ENCODE measurements around the gene UMODL1. TPM values are rescaled to one million over a fixed set of nuclear protein-coding genes. Genes with fewer than 3 reads are reported as not detected.

Gene UMODL1
- total and polyA plus RNA-seq, 12 donors = 0.10 to 0.79 (median 0.17) TPM; not detected in 9

DNA sequence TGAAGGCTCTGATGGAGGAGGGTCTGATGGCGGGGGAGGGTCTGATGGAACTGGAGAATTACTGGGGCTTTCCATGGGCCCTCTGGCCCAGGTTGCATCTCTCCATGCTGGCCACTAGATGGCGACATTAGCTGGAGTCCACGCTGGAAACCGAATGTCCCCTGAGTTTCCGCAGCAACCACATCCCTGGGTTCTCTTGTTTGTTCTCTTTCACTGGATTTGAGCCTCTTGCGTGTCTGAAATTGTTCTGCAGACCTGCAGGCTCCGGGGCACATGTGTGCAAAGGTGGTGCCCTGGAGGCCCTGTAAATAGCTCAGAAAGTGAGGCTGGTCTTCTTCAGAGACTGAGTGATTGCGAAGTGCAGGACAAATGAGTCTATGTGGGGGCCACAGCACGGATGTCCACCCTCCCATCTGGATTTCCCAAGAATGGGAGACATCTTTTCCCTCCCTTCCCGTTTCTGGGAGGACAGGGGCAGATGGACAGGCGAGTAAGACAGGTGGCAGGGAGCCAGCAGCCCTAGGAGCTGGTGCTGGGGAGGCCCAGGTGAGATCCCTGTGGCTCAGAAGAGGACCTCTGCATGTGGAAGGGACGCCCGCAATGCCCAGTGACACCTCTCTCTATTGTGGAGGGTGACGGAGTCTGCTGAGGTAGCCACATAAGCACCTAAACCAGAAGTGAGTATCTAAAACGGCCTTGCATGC is 74.6 kb downstream of the UMODL1 start:
- 11 to 38% (median 30%) methylated on average over 10 to 15 of the region's 15 CpGs for WGBS, 4 donors
- Histone ChIP-seq H3K4me3 (no peak overlapping the region), H3K27me3 (no peaks in the 10 kb centered on the region), H3K4me1 (replicated peaks in 1 of 2) (no peaks in the 10 kb centered on the region), H3K9me3 (replicated peaks in 1 of 3) (no peaks in the 10 kb centered on the region), H3K27ac (no peak overlapping the region), H3K36me3 (replicated peaks in 1 of 2) (no peaks in the 10 kb centered on the region)
- TF ChIP-seq, protein P1, sequence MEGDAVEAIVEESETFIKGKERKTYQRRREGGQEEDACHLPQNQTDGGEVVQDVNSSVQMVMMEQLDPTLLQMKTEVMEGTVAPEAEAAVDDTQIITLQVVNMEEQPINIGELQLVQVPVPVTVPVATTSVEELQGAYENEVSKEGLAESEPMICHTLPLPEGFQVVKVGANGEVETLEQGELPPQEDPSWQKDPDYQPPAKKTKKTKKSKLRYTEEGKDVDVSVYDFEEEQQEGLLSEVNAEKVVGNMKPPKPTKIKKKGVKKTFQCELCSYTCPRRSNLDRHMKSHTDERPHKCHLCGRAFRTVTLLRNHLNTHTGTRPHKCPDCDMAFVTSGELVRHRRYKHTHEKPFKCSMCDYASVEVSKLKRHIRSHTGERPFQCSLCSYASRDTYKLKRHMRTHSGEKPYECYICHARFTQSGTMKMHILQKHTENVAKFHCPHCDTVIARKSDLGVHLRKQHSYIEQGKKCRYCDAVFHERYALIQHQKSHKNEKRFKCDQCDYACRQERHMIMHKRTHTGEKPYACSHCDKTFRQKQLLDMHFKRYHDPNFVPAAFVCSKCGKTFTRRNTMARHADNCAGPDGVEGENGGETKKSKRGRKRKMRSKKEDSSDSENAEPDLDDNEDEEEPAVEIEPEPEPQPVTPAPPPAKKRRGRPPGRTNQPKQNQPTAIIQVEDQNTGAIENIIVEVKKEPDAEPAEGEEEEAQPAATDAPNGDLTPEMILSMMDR (IDR thresholded peaks at IDR 0.05) = peak; percentile 88 to 97 (median 92)
- no peak for TF ChIP-seq POLR2A (IDR thresholded peaks at IDR 0.05)
- intact Hi-C loops (cut with DNase I) = loop anchor here (10.0 kb wide), 2 partner anchors 109 to 159 kb away; no protein-coding TSS in a partner anchor
- DNase-seq = peak; percentile 56 to 79 (median 63)

DNA sequence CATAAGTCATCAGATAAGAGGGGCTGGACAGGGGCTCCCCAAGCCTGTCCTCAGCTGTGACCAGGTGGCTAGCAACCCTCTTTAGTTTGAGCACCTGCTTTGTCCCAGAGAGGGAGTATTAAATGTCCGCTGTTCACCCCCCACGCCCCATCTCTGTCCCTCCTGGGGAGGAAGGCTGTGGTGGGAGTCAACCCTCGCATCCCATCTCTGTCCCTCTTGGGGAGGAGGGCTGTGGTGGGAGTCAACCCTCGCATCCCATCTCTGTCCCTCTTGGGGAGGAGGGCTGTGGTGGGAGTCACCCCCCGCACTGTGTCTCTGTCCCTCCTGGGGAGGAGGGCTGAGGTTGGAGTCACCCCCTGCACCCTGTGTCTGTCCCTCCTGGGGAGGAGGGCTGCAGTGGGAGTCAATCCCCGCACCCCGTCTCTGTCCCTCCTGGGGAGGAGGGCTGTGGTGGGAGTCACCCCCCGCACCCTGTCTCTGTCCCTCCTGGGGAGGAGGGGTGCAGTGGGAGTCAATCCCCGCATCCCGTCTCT is 75.2 kb downstream of the UMODL1 start:
- intact Hi-C loops (cut with DNase I) = loop anchor here (10.0 kb wide), 2 partner anchors 108 to 158 kb away; no protein-coding TSS in a partner anchor

DNA sequence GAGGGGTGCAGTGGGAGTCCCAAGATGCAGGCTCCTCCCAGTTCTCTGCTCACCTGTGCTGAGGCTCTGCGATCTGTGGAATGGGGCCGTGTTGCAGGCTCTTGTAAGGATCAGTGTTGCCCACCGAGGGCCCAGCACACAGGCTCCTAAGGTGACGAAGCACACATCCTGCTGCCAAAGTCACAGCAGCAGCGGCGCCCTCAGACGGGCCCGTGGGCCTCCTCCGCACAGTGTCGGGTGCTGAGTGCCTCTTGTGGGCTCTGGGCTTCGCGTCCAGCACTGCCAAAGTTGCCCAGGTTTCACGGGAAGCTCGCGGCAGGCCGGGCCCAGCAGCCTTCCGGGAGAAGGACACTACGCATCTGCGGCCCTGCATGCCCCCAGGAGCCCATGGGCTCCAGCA is 75.7 kb downstream of the UMODL1 start:
- Histone ChIP-seq H3K27ac (no peak overlapping the region), H3K36me3 (replicated peaks in 1 of 2) (no peaks in the 10 kb centered on the region), H3K4me3 (no peak overlapping the region), H3K4me1 (replicated peaks in 1 of 2) (no peaks in the 10 kb centered on the region), H3K9me3 (replicated peaks in 1 of 3) (no peaks in the 10 kb centered on the region), H3K27me3 (no peaks in the 10 kb centered on the region)
- intact Hi-C loops (cut with DNase I) = loop anchor here (10.0 kb wide), 2 partner anchors 108 to 158 kb away; no protein-coding TSS in a partner anchor
- peak in 2 of 7 donors; percentile 9 for DNase-seq
- TF ChIP-seq POLR2A (IDR thresholded peaks at IDR 0.05) = no peak
- TF ChIP-seq, protein P1 (IDR thresholded peaks at IDR 0.05) = no peak
- 76 to 89% (median 87%) methylated on average over 4 to 19 of the region's 19 CpGs for WGBS, 4 donors

More for the DNA sequence above, 75.2 kb downstream of the UMODL1 start:
- Histone ChIP-seq H3K4me3 (no peak overlapping the region), H3K9me3 (replicated peaks in 1 of 3) (no peaks in the 10 kb centered on the region), H3K27ac (no peak overlapping the region), H3K36me3 (replicated peaks in 1 of 2) (no peaks in the 10 kb centered on the region), H3K4me1 (replicated peaks in 1 of 2) (no peaks in the 10 kb centered on the region), H3K27me3 (no peaks in the 10 kb centered on the region)
- DNase-seq = peak in 2 of 7 donors; percentile 8 to 10
- TF ChIP-seq POLR2A (IDR thresholded peaks at IDR 0.05) = no peak
- TF ChIP-seq, protein P1 (IDR thresholded peaks at IDR 0.05) = no peak
- WGBS, 4 donors = 72 to 87% (median 80%) methylated on average over 7 to 10 of the region's 10 CpGs

DNA sequence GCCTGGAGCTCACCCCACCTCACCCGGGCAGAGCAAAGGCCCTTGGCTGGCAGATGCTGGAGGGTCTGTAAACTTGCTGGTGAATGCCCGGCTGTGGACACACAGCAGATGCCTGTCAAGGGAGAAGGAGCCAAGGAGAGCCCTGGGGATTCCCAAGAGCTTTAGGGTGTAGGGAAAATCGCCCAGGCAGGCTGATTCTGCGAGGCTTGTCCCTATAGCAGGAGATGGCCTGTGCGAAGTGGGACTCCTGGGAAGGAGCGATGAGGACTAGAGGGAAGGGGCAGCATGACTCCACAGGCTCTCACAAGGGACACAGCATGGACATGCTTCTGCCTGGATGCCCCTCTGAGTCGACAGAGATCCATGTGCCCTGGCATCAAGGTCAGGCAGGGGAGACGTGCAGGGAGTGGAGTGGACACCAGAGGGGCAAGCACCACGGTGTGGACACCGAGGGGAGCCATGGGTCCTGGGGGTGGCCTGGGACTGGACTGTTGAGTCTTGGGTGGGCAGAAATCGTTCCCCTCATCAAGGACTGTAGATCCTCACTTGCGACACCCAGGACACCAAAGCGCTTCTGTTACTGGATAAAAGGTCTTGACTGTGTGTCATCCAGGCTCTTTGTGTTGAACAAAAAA is 76.4 kb downstream of the UMODL1 start:
- Histone ChIP-seq H3K4me1 (replicated peaks in 1 of 2) (no peaks in the 10 kb centered on the region), H3K27me3 (no peaks in the 10 kb centered on the region), H3K36me3 (replicated peaks in 1 of 2) (no peaks in the 10 kb centered on the region), H3K4me3 (no peak overlapping the region), H3K9me3 (replicated peaks in 1 of 3) (no peaks in the 10 kb centered on the region), H3K27ac (no peak overlapping the region)
- intact Hi-C loops (cut with DNase I) = loop anchor here (10.0 kb wide), 2 partner anchors 107 to 157 kb away; no protein-coding TSS in a partner anchor
- 81 to 87% (median 83%) methylated on average over 13 of the region's 13 CpGs for WGBS, 4 donors
- peak in 2 of 7 donors; percentile 9 to 12 for DNase-seq
- TF ChIP-seq, protein P1 (IDR thresholded peaks at IDR 0.05) = no peak
- no peak for TF ChIP-seq POLR2A (IDR thresholded peaks at IDR 0.05)

Data from adrenal gland (tissue), 12 donors.